CD4-positive, alpha-beta T cell treated with Interferon gamma for 1 hour (primary cell): ENCODE measurements around the gene ZNF736.
"Not testable (repeated sequence)": the region's sequence is repeated elsewhere in the genome, so short reads cannot be mapped to it uniquely, and the experiment has no call there.

Experiments
- DNase-seq: peaks from one replicate; pipeline ENCODE4 v3.0.0-alpha.2; 2020

The ZNF736 gene

GRCh38 chr7:64313740-64314491, at the start of gene ZNF736:
Gene ZNF736, plus strand, starts transcription at chr7:64313961. Its CDS starts 190 bp downstream, at chr7:64314151.
- peak; percentile 91 for DNase-seq

GRCh38 chr7:64266341-64266919, 47.3 kb upstream of the ZNF736 start:
- no peak for DNase-seq

- no peak for DNase-seq
These were observed 36.1 kb upstream of the ZNF736 start for GRCh38 chr7:64277630-64278029.

GRCh38 chr7:64294701-64295420, 18.9 kb upstream of the ZNF736 start:
- no peak for DNase-seq

GRCh38 chr7:64297418-64297817, 16.3 kb upstream of the ZNF736 start:
- DNase-seq = not testable (repeated sequence)

GRCh38 chr7:64300641-64301405, 12.9 kb upstream of the ZNF736 start:
- DNase-seq = no peak

- DNase-seq = peak; percentile 95
These were observed 6.3 kb upstream of the ZNF736 start for GRCh38 chr7:64307254-64308015.

- DNase-seq = no peak
These were observed 5.8 kb upstream of the ZNF736 start for GRCh38 chr7:64308016-64308270.

GRCh38 chr7:64310426-64310825, 3.3 kb upstream of the ZNF736 start:
- DNase-seq = no peak

- DNase-seq = no peak
These were observed 935 bp upstream of the ZNF736 start for GRCh38 chr7:64312826-64313225.

- DNase-seq = no peak
These were observed 805 bp downstream of the ZNF736 start for GRCh38 chr7:64314566-64314965.

GRCh38 chr7:64316031-64316742, 2.4 kb downstream of the ZNF736 start:
- DNase-seq = not testable (repeated sequence)

GRCh38 chr7:64320547-64321513, 7.1 kb downstream of the ZNF736 start:
- DNase-seq = no peak

GRCh38 chr7:64324166-64324565, 10.4 kb downstream of the ZNF736 start:
- not testable (repeated sequence) for DNase-seq

- DNase-seq = not testable (repeated sequence)
These were observed 35.0 kb downstream of the ZNF736 start for GRCh38 chr7:64348713-64349210.

- no peak for DNase-seq
These were observed 45.8 kb downstream of the ZNF736 start for GRCh38 chr7:64359543-64359942.

- no peak for DNase-seq
These were observed 57.4 kb downstream of the ZNF736 start for GRCh38 chr7:64371116-64371515.

- DNase-seq = no peak
These were observed 59.3 kb downstream of the ZNF736 start for GRCh38 chr7:64373017-64373416.

- DNase-seq = no peak
These were observed 86.6 kb downstream of the ZNF736 start for GRCh38 chr7:64400401-64400800.
